ENCODE measurements around the gene JMJD6. TPM values are rescaled to one million over a fixed set of nuclear protein-coding genes. Genes with fewer than 3 reads are reported as not detected.
"Not testable (repeated sequence)": the region's sequence is repeated elsewhere in the genome, so short reads cannot be mapped to it uniquely, and the experiment has no call there.

JMJD6 gene
- total RNA-seq, 4 donors from 2014 or later: 29.7 to 42.9 (median 41.7) TPM

DNA sequence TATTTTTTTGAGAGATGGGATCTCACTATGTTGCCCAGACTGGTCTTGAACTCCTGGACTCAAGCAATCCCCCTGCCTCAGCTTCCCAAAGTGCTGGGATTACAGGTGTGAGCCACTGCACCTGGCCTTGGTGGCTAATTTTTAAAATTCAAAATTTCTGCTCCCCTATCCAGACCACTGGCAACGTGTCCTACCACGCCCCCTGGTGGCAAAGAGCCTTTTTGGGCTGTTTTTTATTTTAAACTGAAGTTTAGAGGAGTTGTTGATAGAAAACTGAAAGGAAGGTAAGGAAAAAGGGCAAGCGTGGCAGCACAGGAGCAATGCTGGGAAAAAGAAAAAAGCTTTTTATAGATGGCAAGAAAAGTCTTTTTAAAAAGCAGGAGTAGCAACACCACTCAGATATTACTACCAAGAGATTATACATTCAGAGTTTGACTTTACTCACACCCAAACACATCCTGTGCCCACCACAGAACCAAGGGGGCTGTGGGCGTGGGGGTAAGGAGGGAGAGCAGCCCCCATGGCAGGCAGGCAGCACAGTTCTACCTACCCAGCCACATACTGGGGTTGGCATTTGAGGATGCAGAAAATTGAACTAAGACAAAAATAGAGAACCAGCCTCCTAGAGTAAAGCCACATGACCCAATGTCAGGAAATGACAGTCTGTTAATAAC lies 11.4 kb downstream of the JMJD6 start:
- DNase-seq: peak; percentile 19 to 37
- Histone ChIP-seq H3K4me1 (peaks cover 30 to 33% of the 10 kb centered on the region in 2 donors), H3K27me3 (no peaks in the 10 kb centered on the region), H3K4me3 (no peak overlapping the region), H3K36me3 (peaks cover 5 to 58% of the 10 kb centered on the region in 2 donors), H3K27ac (peak overlapping the region; percentile 66 to 84 (median 73)), H3K9me3 (no peaks in the 10 kb centered on the region)
- TF ChIP-seq POLR2A (IDR thresholded peaks at IDR 0.05) (no peak), CTCF (IDR thresholded peaks at IDR 0.05 in 4 of 5, conservative IDR thresholded peaks at IDR 0.05 in 1 of 5) (peak; percentile 57 to 84 (median 81))
- in situ Hi-C loops (cut with MboI; ENCODE audit: low sequenced_read_pairs in 4 of 4) (loop anchor here in 1 of 4 donors (25.0 kb wide), 1 partner anchor 153 kb away; a partner anchor contains a TSS), intact Hi-C loops (cut with DNase I; ENCODE audit: low total_unique reads) (loop anchor here (1.0 kb wide), 1 partner anchor 27 kb away; no protein-coding TSS in a partner anchor)
- ATAC-seq: no peak

DNA sequence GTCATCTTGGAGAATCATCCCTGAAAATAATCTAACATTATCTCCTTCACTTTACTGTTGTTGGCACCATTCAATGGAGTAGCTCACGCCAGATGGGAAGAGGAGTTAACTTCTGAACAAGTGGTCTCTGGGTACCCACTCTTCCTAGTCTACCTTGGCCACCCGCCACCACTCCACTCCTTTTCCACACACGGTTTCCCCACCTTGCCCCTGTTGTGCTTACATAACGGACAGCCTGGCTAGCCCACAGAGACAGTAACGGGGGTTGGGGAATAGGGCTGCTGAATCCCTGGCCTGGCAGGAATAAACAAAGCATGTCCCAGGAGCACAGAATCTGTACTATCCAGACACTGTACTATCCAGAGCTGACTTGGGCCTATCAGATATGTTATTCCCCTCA lies 12.1 kb downstream of the JMJD6 start:
- H3K4me3 ChIP-seq: no peak overlapping the region
- H3K9me3 ChIP-seq: no peaks in the 10 kb centered on the region
- no peak for TF ChIP-seq CTCF (IDR thresholded peaks at IDR 0.05 in 4 of 5, conservative IDR thresholded peaks at IDR 0.05 in 1 of 5)
- no peak for TF ChIP-seq POLR2A (IDR thresholded peaks at IDR 0.05)
- in situ Hi-C loops (cut with MboI; ENCODE audit: low sequenced_read_pairs in 4 of 4): loop anchor here in 1 of 4 donors (25.0 kb wide), 1 partner anchor 152 kb away; a partner anchor contains a TSS
- peaks cover 35 to 37% of the 10 kb centered on the region in 2 donors for H3K4me1 ChIP-seq
- peak overlapping the region in 3 of 4 donors; percentile 3 to 84 (median 41) for H3K27ac ChIP-seq
- DNase-seq (no peak), ATAC-seq (no peak)
- intact Hi-C loops (cut with DNase I; ENCODE audit: low total_unique reads): no loop called here
- H3K36me3 ChIP-seq: peaks cover 5 to 52% of the 10 kb centered on the region in 2 donors
- H3K27me3 ChIP-seq: no peaks in the 10 kb centered on the region

GRCh38 chr17:76713765-76714164 lies 12.6 kb downstream of the JMJD6 start:
- intact Hi-C loops (cut with DNase I; ENCODE audit: low total_unique reads): no loop called here
- no peak overlapping the region for H3K4me3 ChIP-seq
- H3K4me1 ChIP-seq: peaks cover 41 to 42% of the 10 kb centered on the region in 2 donors
- H3K9me3 ChIP-seq: no peaks in the 10 kb centered on the region
- DNase-seq (no peak), ATAC-seq (no peak)
- peaks cover 5 to 47% of the 10 kb centered on the region in 2 donors for H3K36me3 ChIP-seq
- H3K27me3 ChIP-seq: no peaks in the 10 kb centered on the region
- in situ Hi-C loops (cut with MboI; ENCODE audit: low sequenced_read_pairs in 4 of 4): loop anchor here in 1 of 4 donors (25.0 kb wide), 1 partner anchor 151 kb away; a partner anchor contains a TSS
- no peak overlapping the region for H3K27ac ChIP-seq
- TF ChIP-seq POLR2A (IDR thresholded peaks at IDR 0.05) (no peak), CTCF (IDR thresholded peaks at IDR 0.05 in 4 of 5, conservative IDR thresholded peaks at IDR 0.05 in 1 of 5) (no peak)

DNA sequence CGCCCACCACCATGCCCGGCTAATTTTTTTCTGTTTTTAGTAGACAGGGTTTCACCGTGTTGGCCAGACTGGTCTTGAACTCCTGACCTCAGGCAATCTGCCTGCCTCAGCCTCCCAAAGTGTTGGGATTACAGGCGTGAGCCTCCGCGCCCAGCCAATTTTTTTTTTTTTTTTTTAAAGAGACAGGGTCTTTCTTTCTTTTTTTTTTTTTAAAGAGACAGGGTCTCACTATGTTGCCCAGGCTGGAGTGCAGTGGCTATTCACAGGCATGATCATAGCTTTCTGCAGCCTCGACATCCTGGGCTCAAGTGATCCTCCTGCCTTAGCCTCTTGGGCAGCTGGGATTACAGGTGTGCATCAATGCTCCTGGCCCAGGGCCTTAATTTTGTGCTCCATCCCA lies 14.1 kb downstream of the JMJD6 start:
- DNase-seq; H3K9me3 ChIP-seq; H3K4me3 ChIP-seq; ATAC-seq; H3K27me3 ChIP-seq; intact Hi-C loops (cut with DNase I; ENCODE audit: low total_unique reads): not testable (repeated sequence)
- in situ Hi-C loops (cut with MboI; ENCODE audit: low sequenced_read_pairs in 4 of 4): loop anchor here in 1 of 4 donors (25.0 kb wide), 1 partner anchor 150 kb away; a partner anchor contains a TSS
- Histone ChIP-seq H3K36me3 (peaks cover 4 to 32% of the 10 kb centered on the region in 2 donors), H3K27ac (peak overlapping the region in 2 of 4 donors; percentile 86 to 88), H3K4me1 (peaks cover 54 to 57% of the 10 kb centered on the region in 2 donors)

DNA sequence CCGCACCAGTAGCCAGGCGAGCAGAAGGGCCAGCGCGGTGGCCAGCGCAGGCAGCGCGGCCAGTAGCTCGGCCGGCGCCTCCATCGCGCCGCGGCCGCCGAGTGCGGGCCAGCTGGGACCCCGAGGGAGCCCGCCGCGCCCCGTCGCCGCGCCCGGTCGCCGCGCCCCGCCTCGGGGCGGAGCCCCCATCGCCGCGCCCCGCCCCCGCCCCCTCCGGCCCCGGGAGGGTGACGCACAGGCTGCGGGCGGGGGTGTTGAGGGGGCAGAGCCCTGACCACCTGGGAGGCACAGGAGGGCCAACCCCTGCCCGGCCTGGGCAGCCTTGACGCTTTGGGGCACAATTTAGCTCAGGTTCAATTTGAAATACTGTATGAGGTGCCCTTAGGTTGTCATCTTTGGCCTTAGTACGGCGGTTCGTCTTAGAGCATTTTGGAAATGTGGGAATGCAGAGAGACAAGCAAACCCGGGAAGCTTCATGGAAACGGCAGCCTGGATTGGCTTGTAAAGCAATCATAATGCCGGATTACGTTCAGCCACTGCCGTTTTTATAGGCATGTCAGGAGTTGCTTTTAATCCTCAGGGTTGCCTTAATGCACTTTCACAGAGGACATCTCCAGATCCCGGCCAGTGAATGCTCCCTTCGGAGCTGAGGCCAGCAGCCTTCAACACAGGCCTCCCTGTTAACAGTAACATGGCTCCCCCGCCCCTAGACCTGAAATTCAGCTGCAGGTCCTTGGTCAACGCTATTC lies 15.4 kb downstream of the JMJD6 start, which contains the start of gene MXRA7:
Gene MXRA7 (minus strand): TSS at position 103 of the 749 bp plus-strand sequence. CDS start 19 bp downstream, at position 84.
- in situ Hi-C loops (cut with MboI; ENCODE audit: low sequenced_read_pairs in 4 of 4): loop anchor here in 1 of 4 donors (25.0 kb wide), 1 partner anchor 149 kb away; a partner anchor contains a TSS
- H3K4me3 ChIP-seq: peak within 1 kb of the TSS; percentile 57 to 72 (median 69)
- DNase-seq: peak in 1 of 2 donors; percentile 61
- intact Hi-C loops (cut with DNase I; ENCODE audit: low total_unique reads): no loop called here
- no peaks in the 10 kb centered on the region for H3K9me3 ChIP-seq
- H3K27me3 ChIP-seq: no peaks in the 10 kb centered on the region
- H3K27ac ChIP-seq: peak within 1 kb of the TSS; percentile 87 to 95 (median 88)
- H3K36me3 ChIP-seq: peaks cover 0 to 20% of the 10 kb centered on the region in 2 donors
- TF ChIP-seq POLR2A (IDR thresholded peaks at IDR 0.05) (peak in 1 of 2 donors; percentile 27), CTCF (IDR thresholded peaks at IDR 0.05 in 4 of 5, conservative IDR thresholded peaks at IDR 0.05 in 1 of 5) (no peak)
- H3K4me1 ChIP-seq: peaks cover 46 to 54% of the 10 kb centered on the region in 2 donors
- peak; percentile 47 to 56 for ATAC-seq

GRCh38 chr17:76709951-76710862 lies 16.2 kb downstream of the JMJD6 start:
- intact Hi-C loops (cut with DNase I; ENCODE audit: low total_unique reads); H3K27me3 ChIP-seq; DNase-seq; H3K9me3 ChIP-seq: not testable (repeated sequence)
- Histone ChIP-seq H3K4me1 (peaks cover 42 to 47% of the 10 kb centered on the region in 2 donors), H3K4me3 (peak overlapping the region; percentile 57 to 72 (median 69)), H3K36me3 (peaks cover 0 to 12% of the 10 kb centered on the region in 2 donors), H3K27ac (peak overlapping the region; percentile 79 to 95 (median 87))
- ATAC-seq: peak; percentile 31 to 47
- in situ Hi-C loops (cut with MboI; ENCODE audit: low sequenced_read_pairs in 4 of 4): loop anchor here in 1 of 4 donors (25.0 kb wide), 1 partner anchor 148 kb away; a partner anchor contains a TSS
